ENCODE data around the gene HEG1.

GRCh38 chr3:124976383-124976782, 79.4 kb downstream of the HEG1 start:
- TF ChIP-seq CTCF (IDR thresholded peaks at IDR 0.05; ENCODE audit: poor library complexity): no peak
- TF ChIP-seq EZH2 (IDR thresholded peaks at IDR 0.05; ENCODE audit: borderline replicate concordance): no peak
